Panc1 (cell line): Measurements from ENCODE around the gene DIDO1.

Experiments used
- CTCF ChIP-seq: fragments of 450-650 bp; IDR thresholded peaks from 2 replicates; pipeline ENCODE4 v1.5.1; 2017; ENCODE audit warnings: mild to moderate bottlenecking
- POLR2AphosphoS5 ChIP-seq: IDR thresholded peaks from 2 replicates; pipeline ENCODE4 v1.6.1; 2012; ENCODE audit warnings: mild to moderate bottlenecking, low read depth, low read length, moderate library complexity
- SIN3A ChIP-seq: IDR thresholded peaks from 2 replicates; pipeline ENCODE4 v1.6.1; 2012; ENCODE audit warnings: low read depth, mild to moderate bottlenecking, low read length, moderate library complexity, borderline replicate concordance; ENCODE audit not compliant: insufficient read depth

- TF ChIP-seq CTCF: no peak
- TF ChIP-seq POLR2AphosphoS5: no peak
- TF ChIP-seq SIN3A: no peak
These were observed 17.1 kb downstream of the DIDO1 start for GRCh38 chr20:62908971-62909791.
